Brain microvascular endothelial cell (primary cell): ENCODE data around the gene FADS2.

Experiments
- DNase-seq: peaks from one replicate; pipeline ENCODE4 v3.0.0-alpha.2; 2020
- H3K27ac ChIP-seq: fragments of 250-450 bp; sonication (Bioruptor Pico); 2 replicates; pipeline ENCODE4 v1.5.1; 2020; ENCODE audit warnings: mild to moderate bottlenecking, moderate library complexity
- H3K27me3 ChIP-seq: fragments of 250-450 bp; sonication (Bioruptor Pico); replicated peaks from 2 replicates; pipeline ENCODE4 v1.5.1; 2020; ENCODE audit warnings: mild to moderate bottlenecking
- H3K36me3 ChIP-seq: fragments of 250-450 bp; sonication (Bioruptor Pico); replicated peaks from 2 replicates; pipeline ENCODE4 v1.5.1; 2020; ENCODE audit warnings: mild to moderate bottlenecking
- H3K4me3 ChIP-seq: 2 replicates; pipeline ENCODE4 v1.5.1; 2011; ENCODE audit warnings: low read depth, mild to moderate bottlenecking, control low read depth, low read length, moderate library complexity
- in situ Hi-C: cut with HindIII; loops from 2 replicates; pipeline ENCODE4 v1.10.0; 2017; ENCODE audit warnings: low sequenced_read_pairs, low pct_ligation_motif_present
- TF ChIP-seq, protein P1 (sequence below): IDR thresholded peaks from 2 replicates; pipeline ENCODE4 v1.5.1; 2011; ENCODE audit warnings: low read depth, mild to moderate bottlenecking, moderate library complexity, low read length, control low read depth, inconsistent platforms; ENCODE audit errors: missing control alignments

FADS2 gene

DNA sequence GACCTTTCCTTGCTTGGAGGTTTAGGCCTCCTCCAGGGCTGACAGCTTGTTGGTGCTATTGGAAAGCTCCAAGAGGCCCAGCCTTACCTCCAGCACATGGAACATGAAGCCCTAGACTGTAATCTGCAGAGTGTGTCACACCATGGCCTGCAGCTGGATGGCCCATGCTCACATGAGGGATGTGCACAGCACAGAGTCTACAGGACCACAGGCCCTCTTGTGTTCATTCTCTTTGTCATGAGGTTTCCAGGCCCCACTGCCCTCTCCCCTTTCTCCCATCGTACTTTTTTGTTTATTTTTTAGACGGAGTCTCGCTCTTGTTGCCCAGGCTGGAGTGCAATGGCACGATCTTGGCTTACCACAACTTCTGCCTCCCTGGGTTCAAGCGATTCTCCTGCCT lies 21.3 kb upstream of the FADS2 start:
- peaks cover 70% of the 10 kb centered on the region for H3K36me3 ChIP-seq
- TF ChIP-seq, protein P1, sequence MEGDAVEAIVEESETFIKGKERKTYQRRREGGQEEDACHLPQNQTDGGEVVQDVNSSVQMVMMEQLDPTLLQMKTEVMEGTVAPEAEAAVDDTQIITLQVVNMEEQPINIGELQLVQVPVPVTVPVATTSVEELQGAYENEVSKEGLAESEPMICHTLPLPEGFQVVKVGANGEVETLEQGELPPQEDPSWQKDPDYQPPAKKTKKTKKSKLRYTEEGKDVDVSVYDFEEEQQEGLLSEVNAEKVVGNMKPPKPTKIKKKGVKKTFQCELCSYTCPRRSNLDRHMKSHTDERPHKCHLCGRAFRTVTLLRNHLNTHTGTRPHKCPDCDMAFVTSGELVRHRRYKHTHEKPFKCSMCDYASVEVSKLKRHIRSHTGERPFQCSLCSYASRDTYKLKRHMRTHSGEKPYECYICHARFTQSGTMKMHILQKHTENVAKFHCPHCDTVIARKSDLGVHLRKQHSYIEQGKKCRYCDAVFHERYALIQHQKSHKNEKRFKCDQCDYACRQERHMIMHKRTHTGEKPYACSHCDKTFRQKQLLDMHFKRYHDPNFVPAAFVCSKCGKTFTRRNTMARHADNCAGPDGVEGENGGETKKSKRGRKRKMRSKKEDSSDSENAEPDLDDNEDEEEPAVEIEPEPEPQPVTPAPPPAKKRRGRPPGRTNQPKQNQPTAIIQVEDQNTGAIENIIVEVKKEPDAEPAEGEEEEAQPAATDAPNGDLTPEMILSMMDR = no peak
- in situ Hi-C loops = no loop called here

DNA sequence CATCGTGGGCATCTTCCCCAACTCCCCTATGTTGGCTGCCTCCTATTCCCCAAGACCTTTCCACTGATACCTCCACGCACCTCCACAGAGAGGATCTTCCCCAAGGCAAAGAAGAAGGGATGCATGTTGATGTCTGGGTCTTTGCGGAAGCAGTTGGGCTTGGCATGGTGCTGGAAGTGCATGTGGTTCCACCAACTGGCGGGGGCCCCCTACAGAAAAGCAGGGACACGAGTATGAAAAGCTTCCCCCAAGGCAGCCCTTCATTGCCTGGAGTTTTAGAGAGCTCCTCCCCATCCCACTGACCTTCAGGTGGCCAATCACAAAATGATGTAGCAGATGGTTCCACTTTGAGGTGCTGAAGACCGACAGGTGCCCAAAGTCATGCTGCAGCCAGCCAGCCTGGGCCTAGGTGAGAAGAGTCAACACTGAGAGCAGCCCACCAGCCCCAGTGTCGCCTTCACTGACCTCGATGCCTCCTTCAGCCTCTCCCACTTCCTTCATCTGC lies 17.4 kb upstream of the FADS2 start:
- Histone ChIP-seq H3K4me3 (no peak overlapping the region), H3K27me3 (no peaks in the 10 kb centered on the region), H3K27ac (no peak overlapping the region), H3K36me3 (peaks cover 58% of the 10 kb centered on the region)
- TF ChIP-seq, protein P1 = no peak
- in situ Hi-C loops = no loop called here
- DNase-seq = no peak

More for the DNA sequence above, 21.3 kb upstream of the FADS2 start:
- no peak for DNase-seq
- H3K27ac ChIP-seq = no peak overlapping the region
- H3K27me3 ChIP-seq = no peaks in the 10 kb centered on the region
- H3K4me3 ChIP-seq = no peak overlapping the region

GRCh38 chr11:61811831-61812230 lies 16.3 kb upstream of the FADS2 start:
- Histone ChIP-seq H3K27me3 (no peaks in the 10 kb centered on the region), H3K4me3 (no peak overlapping the region), H3K27ac (no peak overlapping the region), H3K36me3 (peaks cover 52% of the 10 kb centered on the region)
- TF ChIP-seq, protein P1 = no peak
- in situ Hi-C loops = no loop called here
- no peak for DNase-seq

- DNase-seq = no peak
- in situ Hi-C loops = no loop called here
- TF ChIP-seq, protein P1 = no peak
- Histone ChIP-seq H3K4me3 (no peak overlapping the region), H3K36me3 (peaks cover 45% of the 10 kb centered on the region), H3K27ac (no peak overlapping the region), H3K27me3 (no peaks in the 10 kb centered on the region)
Observed at GRCh38 chr11:61812736-61813411, 15.2 kb upstream of the FADS2 start.

DNA sequence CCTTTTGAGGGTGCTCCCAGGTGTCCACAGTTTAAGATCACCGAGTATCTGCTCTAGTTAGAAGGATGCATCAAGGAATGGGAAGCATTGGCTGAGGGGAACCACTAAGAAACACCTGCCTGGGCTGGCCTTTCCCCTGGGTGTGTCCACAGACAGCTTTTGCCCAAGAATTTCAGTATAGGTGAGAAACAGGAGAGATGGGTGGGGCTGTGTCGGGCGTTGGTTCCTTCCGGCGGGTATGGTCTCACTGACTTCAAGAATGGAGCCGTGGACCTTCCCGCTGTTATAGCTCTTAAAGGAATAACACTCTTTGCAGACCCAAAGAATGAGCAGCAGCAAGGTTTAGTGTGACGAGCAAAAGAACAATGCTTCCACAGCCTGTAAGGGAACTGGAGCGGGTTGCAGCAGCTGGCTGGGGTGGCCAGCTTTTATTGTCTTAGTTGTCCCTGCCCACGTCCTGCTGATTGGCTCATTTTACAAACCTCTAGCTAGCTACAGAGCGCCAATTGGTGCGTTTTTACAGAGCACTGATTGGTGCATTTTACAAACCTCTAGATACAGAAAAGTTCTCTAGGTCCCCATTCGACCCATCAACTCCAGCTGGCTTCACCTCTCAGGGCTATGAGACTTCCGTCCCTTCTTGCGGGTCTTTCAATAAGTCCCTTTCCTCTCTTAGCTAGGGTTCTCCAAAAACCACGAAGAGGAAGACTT lies 13.7 kb upstream of the FADS2 start:
- peaks cover 35% of the 10 kb centered on the region for H3K36me3 ChIP-seq
- TF ChIP-seq, protein P1 = no peak
- H3K27ac ChIP-seq = peak overlapping the region; percentile 55
- H3K27me3 ChIP-seq = no peaks in the 10 kb centered on the region
- H3K4me3 ChIP-seq = peak overlapping the region; percentile 89
- in situ Hi-C loops = no loop called here
- peak; percentile 36 for DNase-seq
